ENCODE measurements around the gene ZIC2. TPM values are rescaled to one million over a fixed set of nuclear protein-coding genes. Genes with fewer than 3 reads are reported as not detected.

ZIC2 gene
- total and polyA plus RNA-seq, 2 of the 4 experiments (the other 2 are of a cell fraction): not detected

DNA sequence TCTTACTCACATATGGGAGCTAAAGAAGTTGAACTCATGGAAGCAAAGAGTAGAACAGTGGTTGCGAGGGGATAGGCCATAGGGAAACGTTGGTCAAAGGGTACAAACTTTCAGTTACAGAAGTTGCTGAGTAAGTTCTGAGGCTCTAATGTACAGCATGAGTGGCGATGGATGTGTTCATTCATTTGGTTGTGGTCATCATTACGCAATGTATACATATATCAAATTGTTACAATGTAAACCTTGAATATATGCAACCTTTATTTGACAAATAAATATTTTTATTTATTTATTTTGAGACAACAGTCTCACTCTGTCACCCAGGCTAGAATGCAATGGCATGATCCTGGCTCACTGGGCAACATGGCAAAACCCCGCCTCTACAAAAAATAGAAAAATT is 48.7 kb upstream of the ZIC2 start:
- Histone ChIP-seq H4K8ac (ENCODE audit: low read depth in 2 of 2, low read length in 2 of 2) (no peak overlapping the region), H4K20me1 (ENCODE audit: insufficient read depth, low read length) (no peaks in the 10 kb centered on the region), H4K5ac (ENCODE audit: low read depth, low read length) (no peak overlapping the region), H3K4ac (ENCODE audit: low read depth, low read length) (no peak overlapping the region), H3K79me1 (ENCODE audit: low read depth in 1 of 2, low read length in 2 of 2) (no peaks in the 10 kb centered on the region), H3K14ac (replicated peaks; ENCODE audit: low read depth, low read length) (no peak overlapping the region), H2AK9ac (replicated peaks; ENCODE audit: low read depth, low read length, poor library complexity) (no peak overlapping the region), H2BK5ac (ENCODE audit: low read depth, low read length, poor library complexity, severe bottlenecking) (no peak overlapping the region), H3K18ac (ENCODE audit: low read depth, low read length) (no peak overlapping the region), H3K9me1 (ENCODE audit: insufficient read depth, low read length) (no peaks in the 10 kb centered on the region), H2AFZ (replicated peaks; ENCODE audit: low read length, poor library complexity) (no peak overlapping the region), H4K91ac (ENCODE audit: insufficient read depth, low read depth, low read length) (no peak overlapping the region), H3K36me3 (ENCODE audit: control insufficient read depth, insufficient read depth, low read length) (no peaks in the 10 kb centered on the region), H3K4me2 (ENCODE audit: low read depth, low read length) (no peak overlapping the region), H3K27ac (ENCODE audit: insufficient read depth, low read length) (no peak overlapping the region), H3K4me3 (ENCODE audit: insufficient read depth, low read depth, low read length) (no peak overlapping the region), H3K27me3 (ENCODE audit: control insufficient read depth, insufficient read depth, low read length) (0 out of 2 replicates have a peak, but pooled peaks cover 3% of the 10 kb centered on the region), H2BK120ac (ENCODE audit: low read depth, low read length) (no peak overlapping the region), H3K9me3 (ENCODE audit: control insufficient read depth, insufficient read depth, low read length) (no peaks in the 10 kb centered on the region), H2AK5ac (ENCODE audit: low read depth, low read length) (no peak overlapping the region), H2BK20ac (ENCODE audit: low read depth, low read length) (no peak overlapping the region), H3K56ac (ENCODE audit: extremely low read depth, insufficient read depth, low read length) (no peak overlapping the region), H2BK15ac (ENCODE audit: low read depth, low read length) (no peak overlapping the region), H3K9ac (ENCODE audit: low read depth, low read length) (no peak overlapping the region), H3K23ac (ENCODE audit: low read depth, low read length) (no peak overlapping the region), H3K4me1 (ENCODE audit: control insufficient read depth, insufficient read depth, low read length) (no peaks in the 10 kb centered on the region)
- intact Hi-C loops (cut with micrococcal nuclease): no loop called here
- CTCF ChIA-PET: no interaction called here
- no CpG with 5 or more reads among the region's 5 CpGs for WGBS, 2 experiments (ENCODE audit: extremely low coverage in 2 of 2, insufficient read length in 1 of 2)
- ATAC-seq (ENCODE audit: low read depth) (no peak), DNase-seq (no peak)
- no TSS peak for BruUV-seq (replicated peaks)
- POLR2A ChIA-PET (ENCODE audit: unreplicated experiment): no interaction called here
- in situ Hi-C loops (cut with MboI; ENCODE audit: low sequenced_read_pairs): no loop called here
- TF ChIP-seq NFE2L2 (IDR thresholded peaks at IDR 0.05; ENCODE audit: low read depth, low read length): no peak
- TF ChIP-seq, protein P1, sequence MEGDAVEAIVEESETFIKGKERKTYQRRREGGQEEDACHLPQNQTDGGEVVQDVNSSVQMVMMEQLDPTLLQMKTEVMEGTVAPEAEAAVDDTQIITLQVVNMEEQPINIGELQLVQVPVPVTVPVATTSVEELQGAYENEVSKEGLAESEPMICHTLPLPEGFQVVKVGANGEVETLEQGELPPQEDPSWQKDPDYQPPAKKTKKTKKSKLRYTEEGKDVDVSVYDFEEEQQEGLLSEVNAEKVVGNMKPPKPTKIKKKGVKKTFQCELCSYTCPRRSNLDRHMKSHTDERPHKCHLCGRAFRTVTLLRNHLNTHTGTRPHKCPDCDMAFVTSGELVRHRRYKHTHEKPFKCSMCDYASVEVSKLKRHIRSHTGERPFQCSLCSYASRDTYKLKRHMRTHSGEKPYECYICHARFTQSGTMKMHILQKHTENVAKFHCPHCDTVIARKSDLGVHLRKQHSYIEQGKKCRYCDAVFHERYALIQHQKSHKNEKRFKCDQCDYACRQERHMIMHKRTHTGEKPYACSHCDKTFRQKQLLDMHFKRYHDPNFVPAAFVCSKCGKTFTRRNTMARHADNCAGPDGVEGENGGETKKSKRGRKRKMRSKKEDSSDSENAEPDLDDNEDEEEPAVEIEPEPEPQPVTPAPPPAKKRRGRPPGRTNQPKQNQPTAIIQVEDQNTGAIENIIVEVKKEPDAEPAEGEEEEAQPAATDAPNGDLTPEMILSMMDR (conservative IDR thresholded peaks at IDR 0.05; ENCODE audit: low read depth, low read length): no peak
- TF ChIP-seq CEBPB (IDR thresholded peaks at IDR 0.05; ENCODE audit: low read depth, low read length): peak; percentile 68; the same call in 1 of the 2 replicates
- dilution Hi-C loops (cut with HindIII; ENCODE audit: low sequenced_read_pairs, unreplicated experiment): no loop called here

Measured in IMR-90 (cell line).